Measurements from ENCODE around the gene RPS6KB2. TPM values are rescaled to one million over a fixed set of nuclear protein-coding genes. Genes with fewer than 3 reads are reported as not detected.

The RPS6KB2 gene
- total RNA-seq, 4 donors from 2014 or later, result 25.6 to 45.0 (median 30.7) TPM

GRCh38 chr11:67449116-67449844 is 21.0 kb downstream of the RPS6KB2 start:
- no peaks in the 10 kb centered on the region for H3K9me3 ChIP-seq
- H3K4me1 ChIP-seq, result no peaks in the 10 kb centered on the region
- no peak for DNase-seq
- intact Hi-C loops (cut with DNase I; ENCODE audit: low total_unique reads), result no loop called here
- TF ChIP-seq CTCF (IDR thresholded peaks at IDR 0.05) (no peak), POLR2A (IDR thresholded peaks at IDR 0.05) (no peak)
- H3K27ac ChIP-seq, result no peak overlapping the region
- H3K36me3 ChIP-seq, result no peaks in the 10 kb centered on the region
- H3K27me3 ChIP-seq, result no peaks in the 10 kb centered on the region
- no peak overlapping the region for H3K4me3 ChIP-seq

GRCh38 chr11:67450796-67451657 is 22.7 kb downstream of the RPS6KB2 start:
- no peaks in the 10 kb centered on the region for H3K27me3 ChIP-seq
- TF ChIP-seq CTCF (IDR thresholded peaks at IDR 0.05) (no peak), POLR2A (IDR thresholded peaks at IDR 0.05) (no peak)
- no peaks in the 10 kb centered on the region for H3K4me1 ChIP-seq
- H3K4me3 ChIP-seq, result no peak overlapping the region
- intact Hi-C loops (cut with DNase I; ENCODE audit: low total_unique reads), result no loop called here
- H3K9me3 ChIP-seq, result no peaks in the 10 kb centered on the region
- DNase-seq, result no peak
- H3K27ac ChIP-seq, result no peak overlapping the region
- no peaks in the 10 kb centered on the region for H3K36me3 ChIP-seq

GRCh38 chr11:67451658-67451976 is 23.3 kb downstream of the RPS6KB2 start:
- no peak for DNase-seq
- intact Hi-C loops (cut with DNase I; ENCODE audit: low total_unique reads), result no loop called here
- Histone ChIP-seq H3K36me3 (no peaks in the 10 kb centered on the region), H3K27me3 (no peaks in the 10 kb centered on the region), H3K4me3 (no peak overlapping the region), H3K9me3 (no peaks in the 10 kb centered on the region), H3K27ac (no peak overlapping the region), H3K4me1 (no peaks in the 10 kb centered on the region)
- no peak for TF ChIP-seq POLR2A (IDR thresholded peaks at IDR 0.05)
- TF ChIP-seq CTCF (IDR thresholded peaks at IDR 0.05), result no peak

GRCh38 chr11:67452141-67452952 is 24.1 kb downstream of the RPS6KB2 start, which contains the start of gene GPR152:
Gene GPR152 (minus strand): TSS chr11:67452729. CDS start chr11:67452724, 5 bp downstream.
- Histone ChIP-seq H3K4me3 (no peak within 1 kb of the TSS), H3K36me3 (no peaks in the 10 kb centered on the region), H3K9me3 (no peaks in the 10 kb centered on the region), H3K27ac (peak within 1 kb of the TSS in 1 of 2 donors; percentile 11), H3K4me1 (no peaks in the 10 kb centered on the region), H3K27me3 (no peaks in the 10 kb centered on the region)
- TF ChIP-seq POLR2A (IDR thresholded peaks at IDR 0.05) (no peak), CTCF (IDR thresholded peaks at IDR 0.05) (peak in 1 of 4 experiments; percentile 25)
- no peak for DNase-seq
- intact Hi-C loops (cut with DNase I; ENCODE audit: low total_unique reads), result no loop called here

All from uterus (tissue), 4 donors.